Transverse colon (tissue), 4 donors: ENCODE results near the gene INHBC. TPM values are rescaled to one million over a fixed set of nuclear protein-coding genes. Genes with fewer than 3 reads are reported as not detected.
"Not testable (repeated sequence)": the region's sequence is repeated elsewhere in the genome, so short reads cannot be mapped to it uniquely, and the experiment has no call there.

Experiments
- DNase-seq: peaks from one replicate; pipeline ENCODE4 v3.0.0-alpha.2; 2019
- H3K27ac ChIP-seq, 4 donors: fragments of 200-600 bp; sonication (generic); 2 replicates each; pipeline ENCODE4 v1.5.1; 2016 to 2018; ENCODE audit warnings: inconsistent platforms in 4 of 4
- H3K27me3 ChIP-seq: fragments of 200-600 bp; sonication (generic); 2 replicates; pipeline ENCODE4 v1.5.1; 2017; ENCODE audit warnings: inconsistent platforms
- H3K36me3 ChIP-seq, 4 donors: fragments of 200-600 bp; sonication (generic); 2 replicates each; pipeline ENCODE4 v1.5.1; 2017 to 2019; ENCODE audit warnings: inconsistent platforms in 4 of 4
- H3K4me1 ChIP-seq, 4 donors: fragments of 200-600 bp; sonication (generic); 2 replicates each; pipeline ENCODE4 v1.5.1; 2017 to 2020; ENCODE audit warnings: inconsistent platforms in 4 of 4
- H3K4me3 ChIP-seq, 4 donors: fragments of 200-600 bp; sonication (generic); 1 replicate in 1 of 4; 2 replicates in 3 of 4; pipeline versions ENCODE4 v1.5.1 to v1.6.1; 2017 to 2019; ENCODE audit warnings: inconsistent platforms in 4 of 4
- H3K9me3 ChIP-seq, 2 donors: fragments of 200-600 bp; sonication (generic); 2 replicates each; pipeline ENCODE4 v1.5.1; 2017 to 2019; ENCODE audit warnings: inconsistent platforms in 2 of 2
- EP300 ChIP-seq: sonication (generic); formaldehyde crosslinking; IDR thresholded peaks from one replicate; pipeline ENCODE4 v1.6.1; 2017; ENCODE audit warnings: antibody characterized with exemption, low read depth
- POLR2A ChIP-seq: fragments of 450-650 bp; IDR thresholded peaks from one replicate; pipeline ENCODE4 v1.6.1; 2016; ENCODE audit warnings: antibody characterized with exemption, mild to moderate bottlenecking, moderate library complexity
- POLR2AphosphoS5 ChIP-seq, 3 donors: sonication (generic); formaldehyde crosslinking; IDR thresholded peaks; one replicate each; pipeline ENCODE4 v1.6.1; 2016; ENCODE audit warnings: antibody characterized with exemption in 3 of 3
- WGBS, 2 donors: methylation state at CpG; one replicate each; pipeline ENCODE4 v1.1.5; 2018; ENCODE audit warnings: low coverage in 1 of 2; 5-methylcytosine and 5-hydroxymethylcytosine counted together
- in situ Hi-C, 4 donors: fragments of 200-750 bp; cut with MboI; loops; one replicate each; pipeline versions ENCODE4 v1.15.0 to v1.15.1; 2017; ENCODE audit warnings: low sequenced_read_pairs in 3 of 4, low pct_ligation_motif_present in 1 of 4, low pct_unique_long_range_greater_than_20kb in 1 of 4
- intact Hi-C: fragments of 100-400 bp; cut with DNase I; formaldehyde crosslinking; loops from one replicate; pipeline ENCODE4 v1.15.1; 2023; ENCODE audit warnings: low total_unique reads
- total RNA-seq, 4 donors: library from RNA; depleted of rRNA; stranded (reverse); fragments of >200 nt; gene quantifications; one replicate each; pipeline ENCODE4 v1.1.0, GENCODE V29; 2016
- TF ChIP-seq, protein P1 (sequence below), 5 experiments: fragments of 200-600 bp in 3 of 5; fragments of 450-650 bp in 2 of 5; sonication (generic) in 3 of 5; IDR thresholded peaks; 1 replicate in 2 of 5; 2 replicates in 3 of 5; pipeline ENCODE4 v1.5.1; 2016 to 2017; ENCODE audit warnings: antibody characterized with exemption in 5 of 5, inconsistent platforms in 3 of 5, mild to moderate bottlenecking in 2 of 5, moderate library complexity in 1 of 5

INHBC gene
- total RNA-seq, 4 donors from 2014 or later = not detected

DNA sequence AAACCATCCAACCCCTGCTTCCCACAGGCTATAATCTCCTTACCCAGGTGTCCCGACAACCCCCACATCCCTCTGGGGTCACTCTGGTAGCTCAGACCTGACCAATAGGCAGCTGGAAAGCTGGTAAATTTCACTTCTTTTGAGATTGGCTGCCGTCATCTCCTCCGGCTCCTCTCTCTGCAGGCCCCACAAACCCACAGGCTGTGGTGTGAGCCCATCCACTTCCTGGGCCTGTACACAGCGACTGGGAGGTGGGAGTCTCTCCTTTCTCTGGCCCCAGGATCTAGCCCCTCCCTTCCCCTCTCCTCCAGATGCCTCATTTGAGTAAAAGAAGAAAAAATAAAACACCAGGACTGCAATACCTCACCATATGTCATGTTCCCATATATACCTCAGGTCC lies 709 bp downstream of the INHBC start:
- 73% methylated on average over 4 of the region's 4 CpGs; no CpG with 5 or more reads in 1 of the 2 donors for whole genome bisulfite sequencing, 2 donors
- Histone ChIP-seq H3K9me3 (no peaks in the 10 kb centered on the region), H3K27ac (no peak overlapping the region), H3K36me3 (no peaks in the 10 kb centered on the region), H3K27me3 (no peaks in the 10 kb centered on the region), H3K4me3 (no peak overlapping the region), H3K4me1 (peaks cover 0 to 6% (median 0%) of the 10 kb centered on the region in 4 donors)
- in situ Hi-C loops (loop anchor here in 1 of 4 donors (25.0 kb wide), 1 partner anchor 123 kb away; no protein-coding TSS in a partner anchor), intact Hi-C loops (no loop called here)
- no peak for DNase-seq
- TF ChIP-seq EP300 (no peak), POLR2AphosphoS5 (IDR thresholded peaks at IDR 0.05) (no peak), POLR2A (no peak)
- TF ChIP-seq, protein P1, sequence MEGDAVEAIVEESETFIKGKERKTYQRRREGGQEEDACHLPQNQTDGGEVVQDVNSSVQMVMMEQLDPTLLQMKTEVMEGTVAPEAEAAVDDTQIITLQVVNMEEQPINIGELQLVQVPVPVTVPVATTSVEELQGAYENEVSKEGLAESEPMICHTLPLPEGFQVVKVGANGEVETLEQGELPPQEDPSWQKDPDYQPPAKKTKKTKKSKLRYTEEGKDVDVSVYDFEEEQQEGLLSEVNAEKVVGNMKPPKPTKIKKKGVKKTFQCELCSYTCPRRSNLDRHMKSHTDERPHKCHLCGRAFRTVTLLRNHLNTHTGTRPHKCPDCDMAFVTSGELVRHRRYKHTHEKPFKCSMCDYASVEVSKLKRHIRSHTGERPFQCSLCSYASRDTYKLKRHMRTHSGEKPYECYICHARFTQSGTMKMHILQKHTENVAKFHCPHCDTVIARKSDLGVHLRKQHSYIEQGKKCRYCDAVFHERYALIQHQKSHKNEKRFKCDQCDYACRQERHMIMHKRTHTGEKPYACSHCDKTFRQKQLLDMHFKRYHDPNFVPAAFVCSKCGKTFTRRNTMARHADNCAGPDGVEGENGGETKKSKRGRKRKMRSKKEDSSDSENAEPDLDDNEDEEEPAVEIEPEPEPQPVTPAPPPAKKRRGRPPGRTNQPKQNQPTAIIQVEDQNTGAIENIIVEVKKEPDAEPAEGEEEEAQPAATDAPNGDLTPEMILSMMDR (IDR thresholded peaks at IDR 0.05) = no peak

DNA sequence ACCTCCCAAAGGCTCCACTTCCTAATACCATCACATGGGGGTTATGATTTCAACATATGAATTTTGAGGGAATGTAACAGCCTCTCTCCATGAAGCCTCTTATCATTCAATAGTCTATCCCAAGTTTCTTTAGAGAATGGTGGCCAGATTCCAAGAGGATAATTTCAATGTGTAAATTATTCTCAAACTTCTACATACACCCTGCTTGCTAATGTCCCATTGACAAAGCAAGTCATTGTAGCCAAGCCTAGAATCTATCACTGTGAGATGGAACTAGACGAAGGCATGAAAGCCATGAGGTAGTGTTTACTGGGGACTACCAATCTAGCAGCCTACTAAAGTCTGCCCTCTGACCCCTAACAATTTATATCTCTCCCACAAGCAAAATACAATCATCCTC lies 3.8 kb downstream of the INHBC start:
- no peaks in the 10 kb centered on the region for H3K27me3 ChIP-seq
- WGBS, 2 donors = 20 to 56% methylated on average over 1 of the region's 1 CpG
- no peaks in the 10 kb centered on the region for H3K9me3 ChIP-seq
- TF ChIP-seq, protein P1 (IDR thresholded peaks at IDR 0.05) = no peak
- TF ChIP-seq EP300 = no peak
- no peak for TF ChIP-seq POLR2AphosphoS5 (IDR thresholded peaks at IDR 0.05)
- no peak for TF ChIP-seq POLR2A
- H3K4me1 ChIP-seq = no peaks in the 10 kb centered on the region
- no peak for DNase-seq
- intact Hi-C loops = no loop called here
- in situ Hi-C loops = loop anchor here in 1 of 4 donors (25.0 kb wide), 1 partner anchor 126 kb away; no protein-coding TSS in a partner anchor
- no peak overlapping the region for H3K27ac ChIP-seq
- no peak overlapping the region for H3K4me3 ChIP-seq
- H3K36me3 ChIP-seq = no peaks in the 10 kb centered on the region

DNA sequence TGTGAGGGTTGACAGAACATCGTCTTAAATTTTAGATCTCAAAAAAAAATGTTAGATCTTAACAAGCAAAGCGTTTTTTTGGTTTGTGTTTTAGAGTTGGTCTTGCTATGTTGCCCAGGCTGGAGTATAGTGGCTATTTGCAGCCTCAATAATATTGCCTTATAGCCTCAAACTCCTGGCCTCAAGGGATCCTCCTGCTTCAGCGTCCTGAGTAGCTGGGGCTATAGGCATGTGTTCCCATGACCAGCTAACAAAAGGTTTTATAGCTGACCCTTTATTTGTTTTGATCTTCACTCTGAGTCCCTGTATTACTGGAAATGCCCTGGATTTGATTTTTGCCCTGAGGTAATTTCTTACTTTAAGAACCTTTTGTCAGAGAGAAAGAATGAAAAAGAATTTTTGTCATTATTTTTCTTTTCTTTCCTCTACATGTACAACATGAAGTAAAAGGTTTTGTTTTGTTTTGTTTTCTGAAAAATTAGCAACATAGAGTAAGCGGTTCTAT lies 5.2 kb downstream of the INHBC start:
- intact Hi-C loops = no loop called here
- Histone ChIP-seq H3K9me3 (no peaks in the 10 kb centered on the region), H3K36me3 (no peaks in the 10 kb centered on the region), H3K4me1 (no peaks in the 10 kb centered on the region), H3K27me3 (no peaks in the 10 kb centered on the region), H3K4me3 (no peak overlapping the region), H3K27ac (no peak overlapping the region)
- no peak for DNase-seq
- WGBS, 2 donors = 77 to 85% methylated on average over 4 of the region's 4 CpGs
- TF ChIP-seq POLR2AphosphoS5 (IDR thresholded peaks at IDR 0.05) (no peak), EP300 (no peak), POLR2A (no peak)
- TF ChIP-seq, protein P1 (IDR thresholded peaks at IDR 0.05) = no peak
- in situ Hi-C loops = loop anchor here in 3 of 4 donors (10.0 to 25.0 kb wide), 2 partner anchors 128 to 145 kb away; no protein-coding TSS in a partner anchor

DNA sequence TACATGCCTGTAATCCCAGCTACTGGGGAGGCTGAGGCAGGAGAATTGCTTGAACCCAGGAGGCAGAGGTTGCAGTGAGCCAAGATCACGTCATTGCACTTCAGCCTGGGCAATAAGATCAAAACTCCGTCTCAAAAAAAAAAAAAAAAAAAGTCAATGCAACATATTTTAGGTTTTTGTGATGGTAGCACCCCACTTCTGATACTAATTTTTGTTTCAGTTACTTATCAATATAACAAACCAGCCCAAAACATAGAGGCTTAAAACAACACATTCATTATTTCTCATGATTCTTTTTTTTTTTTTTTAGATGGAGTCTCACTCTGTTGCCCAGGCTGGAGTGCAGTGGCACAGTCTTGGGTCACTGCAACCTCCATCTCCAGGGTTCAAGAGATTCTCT lies 6.8 kb downstream of the INHBC start:
- H3K9me3 ChIP-seq, H3K27ac ChIP-seq, H3K27me3 ChIP-seq, DNase-seq, intact Hi-C loops, H3K4me3 ChIP-seq, H3K4me1 ChIP-seq, H3K36me3 ChIP-seq: not testable (repeated sequence)
- 85 to 88% methylated on average over 2 of the region's 2 CpGs for WGBS, 2 donors
- in situ Hi-C loops = loop anchor here in 3 of 4 donors (10.0 to 25.0 kb wide), 2 partner anchors 129 to 147 kb away; no protein-coding TSS in a partner anchor
